GM23338 (cell line): ENCODE results near the gene HTR4.

Source experiments
- CTCF ChIP-seq, 2 experiments: fragments of 200-600 bp in 1 of 2; sonication (generic) in 1 of 2; conservative IDR thresholded peaks; 2 replicates each; pipeline versions ENCODE4 v1.5.1 to v1.6.1; 2016 to 2017; ENCODE audit warnings: antibody characterized with exemption in 2 of 2, low read depth in 2 of 2, mild to moderate bottlenecking in 2 of 2, moderate library complexity in 1 of 2
- EZH2 ChIP-seq: fragments of 200-600 bp; sonication (generic); IDR thresholded peaks from one replicate; pipeline ENCODE4 v1.8.0; 2017; ENCODE audit warnings: antibody characterized with exemption, mild to moderate bottlenecking, low read depth; ENCODE audit not compliant: unreplicated experiment
- EZH2phosphoT487 ChIP-seq: fragments of 200-600 bp; sonication (generic); IDR thresholded peaks from one replicate; pipeline ENCODE4 v1.8.1; 2018; ENCODE audit warnings: antibody characterized with exemption; ENCODE audit not compliant: unreplicated experiment
- JUNB ChIP-seq: IDR thresholded peaks from one replicate; pipeline ENCODE4 v1.6.1; 2016; ENCODE audit warnings: antibody characterized with exemption; ENCODE audit not compliant: unreplicated experiment
- NANOG ChIP-seq: IDR thresholded peaks from 2 replicates; pipeline ENCODE4 v1.6.1; 2016; ENCODE audit warnings: antibody characterized with exemption, borderline replicate concordance
- POLR2AphosphoS5 ChIP-seq: IDR thresholded peaks from 2 replicates; pipeline ENCODE4 v1.6.1; 2016; ENCODE audit warnings: antibody characterized with exemption, low read depth
- REST ChIP-seq: IDR thresholded peaks from one replicate; pipeline ENCODE4 v1.6.1; 2018; ENCODE audit warnings: antibody characterized with exemption; ENCODE audit not compliant: unreplicated experiment
- STAT1 ChIP-seq: IDR thresholded peaks from one replicate; pipeline ENCODE4 v1.6.1; 2016; ENCODE audit warnings: antibody characterized with exemption; ENCODE audit not compliant: unreplicated experiment
- TF ChIP-seq, protein P1 (sequence below): IDR thresholded peaks from 2 replicates; pipeline ENCODE4 v1.6.1; 2016; ENCODE audit warnings: antibody characterized with exemption

GRCh38 chr5:148683651-148684050, 29.3 kb upstream of the HTR4 start:
- TF ChIP-seq EZH2 (no peak), CTCF (conservative IDR thresholded peaks at IDR 0.05; ENCODE audit: low read depth in 2 of 2) (no peak), POLR2AphosphoS5 (no peak), STAT1 (no peak), REST (no peak), EZH2phosphoT487 (no peak), JUNB (no peak), NANOG (no peak)
- TF ChIP-seq, protein P1, sequence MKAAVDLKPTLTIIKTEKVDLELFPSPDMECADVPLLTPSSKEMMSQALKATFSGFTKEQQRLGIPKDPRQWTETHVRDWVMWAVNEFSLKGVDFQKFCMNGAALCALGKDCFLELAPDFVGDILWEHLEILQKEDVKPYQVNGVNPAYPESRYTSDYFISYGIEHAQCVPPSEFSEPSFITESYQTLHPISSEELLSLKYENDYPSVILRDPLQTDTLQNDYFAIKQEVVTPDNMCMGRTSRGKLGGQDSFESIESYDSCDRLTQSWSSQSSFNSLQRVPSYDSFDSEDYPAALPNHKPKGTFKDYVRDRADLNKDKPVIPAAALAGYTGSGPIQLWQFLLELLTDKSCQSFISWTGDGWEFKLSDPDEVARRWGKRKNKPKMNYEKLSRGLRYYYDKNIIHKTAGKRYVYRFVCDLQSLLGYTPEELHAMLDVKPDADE, result no peak
